Progenitor cell of endocrine pancreas (in vitro differentiated cells): ENCODE results near the gene CDCP1. TPM values are rescaled to one million over a fixed set of nuclear protein-coding genes. Genes with fewer than 3 reads are reported as not detected.

Experiments used
- DNase-seq: peaks from one replicate; pipeline ENCODE4 v3.0.0; 2021; ENCODE audit warnings: low spot score; ENCODE audit not compliant: unreplicated experiment
- H3K27ac Mint-ChIP-seq: 2 replicates; pipeline ENCODE4 v1.8.0; 2021; ENCODE audit warnings: mild to moderate bottlenecking, moderate library complexity, mixed read lengths
- H3K27me3 Mint-ChIP-seq: 2 replicates; pipeline ENCODE4 v1.8.0; 2021; ENCODE audit warnings: mixed read lengths
- H3K36me3 Mint-ChIP-seq: 2 replicates; pipeline ENCODE4 v1.8.0; 2022; ENCODE audit warnings: mixed read lengths; ENCODE audit not compliant: insufficient read depth
- H3K4me1 Mint-ChIP-seq: 2 replicates; pipeline ENCODE4 v1.8.0; 2021; ENCODE audit warnings: low read depth, mixed read lengths
- H3K4me3 Mint-ChIP-seq: 2 replicates; pipeline ENCODE4 v1.8.0; 2021; ENCODE audit warnings: low read depth, mild to moderate bottlenecking, moderate library complexity, mixed read lengths
- H3K9me3 Mint-ChIP-seq: 2 replicates; pipeline ENCODE4 v1.8.0; 2021; ENCODE audit warnings: low read depth, mixed read lengths
- CTCF ChIP-seq: fragments of 200-600 bp; sonication (generic); IDR thresholded peaks from one replicate; pipeline ENCODE4 v1.5.0; 2021; ENCODE audit warnings: antibody characterized with exemption, mild to moderate bottlenecking; ENCODE audit not compliant: unreplicated experiment
- total RNA-seq: library from RNA; stranded (reverse); gene quantifications from 2 replicates; pipeline ENCODE4 v1.2.1, GENCODE V29; 2021

CDCP1 gene
- total RNA-seq, 1 donor from 2014 or later: 15.3 TPM

GRCh38 chr3:45130476-45130875 lies 15.7 kb downstream of the CDCP1 start:
- TF ChIP-seq CTCF: no peak
- peaks cover 2% of the 10 kb centered on the region for H3K36me3 Mint-ChIP-seq
- DNase-seq: no peak
- peaks cover 3% of the 10 kb centered on the region for H3K4me1 Mint-ChIP-seq
- H3K27ac Mint-ChIP-seq: no peak overlapping the region
- no peaks in the 10 kb centered on the region for H3K27me3 Mint-ChIP-seq
- no peaks in the 10 kb centered on the region for H3K9me3 Mint-ChIP-seq
- H3K4me3 Mint-ChIP-seq: no peak overlapping the region

- Mint-ChIP-seq H3K4me1 (peaks cover 5% of the 10 kb centered on the region), H3K9me3 (no peaks in the 10 kb centered on the region), H3K4me3 (no peak overlapping the region), H3K36me3 (peaks cover 2% of the 10 kb centered on the region), H3K27ac (no peak overlapping the region), H3K27me3 (no peaks in the 10 kb centered on the region)
- no peak for DNase-seq
- TF ChIP-seq CTCF: no peak
Measured at GRCh38 chr3:45128950-45129349, 17.2 kb downstream of the CDCP1 start.

GRCh38 chr3:45127130-45127822 lies 18.9 kb downstream of the CDCP1 start:
- Mint-ChIP-seq H3K9me3 (no peaks in the 10 kb centered on the region), H3K36me3 (no peaks in the 10 kb centered on the region), H3K4me1 (peaks cover 15% of the 10 kb centered on the region), H3K27ac (no peak overlapping the region), H3K4me3 (no peak overlapping the region), H3K27me3 (no peaks in the 10 kb centered on the region)
- DNase-seq: no peak
- no peak for TF ChIP-seq CTCF

GRCh38 chr3:45126730-45127129 lies 19.4 kb downstream of the CDCP1 start:
- Mint-ChIP-seq H3K4me1 (peaks cover 15% of the 10 kb centered on the region), H3K36me3 (no peaks in the 10 kb centered on the region), H3K27ac (no peak overlapping the region), H3K9me3 (no peaks in the 10 kb centered on the region), H3K4me3 (no peak overlapping the region), H3K27me3 (no peaks in the 10 kb centered on the region)
- no peak for TF ChIP-seq CTCF
- no peak for DNase-seq

GRCh38 chr3:45125550-45126026 lies 20.6 kb downstream of the CDCP1 start:
- Mint-ChIP-seq H3K27ac (no peak overlapping the region), H3K27me3 (no peaks in the 10 kb centered on the region), H3K4me3 (no peak overlapping the region), H3K36me3 (no peaks in the 10 kb centered on the region), H3K9me3 (no peaks in the 10 kb centered on the region), H3K4me1 (peaks cover 24% of the 10 kb centered on the region)
- no peak for TF ChIP-seq CTCF
- DNase-seq: no peak
